HEK293 (cell line): ENCODE results near the gene NOC4L.
A peak's percentile ranks its signal among the peaks of the same experiment; 100 is the strongest.
"Not testable (repeated sequence)": the region's sequence is repeated elsewhere in the genome, so short reads cannot be mapped to it uniquely, and the experiment has no call there.

Experiments used
- CTCF ChIA-PET: fragments of 350-600 bp; formaldehyde crosslinking; extraction: SDS; loops from one replicate; lab custom pipeline; 2021; ENCODE audit warnings: antibody characterized with exemption; lab: Yijun Ruan, JAX
- POLR2A ChIA-PET: fragments of 300-600 bp; formaldehyde crosslinking; extraction: SDS; loops from one replicate; lab custom pipeline; 2020; ENCODE audit warnings: antibody characterized with exemption, inconsistent platforms; lab: Yijun Ruan, JAX
- H3K27ac ChIP-seq: fragments of 200-500 bp; sonication (Bioruptor generic); 2 replicates; pipeline ENCODE4 v1.5.1; 2014; ENCODE audit warnings: low read depth, low read length, control low read depth, inconsistent platforms; ENCODE audit errors: extremely low read depth
- H3K36me3 ChIP-seq, 2 experiments: fragments of 200-500 bp in 1 of 2; sonication (Bioruptor generic) in 1 of 2; 1 replicate in 1 of 2; 2 replicates in 1 of 2; pipeline ENCODE4 v1.5.1; 2014 to 2017; ENCODE audit warnings: inconsistent platforms in 2 of 2, low read length in 2 of 2; ENCODE audit not compliant: control insufficient read depth in 2 of 2, insufficient read depth in 1 of 2
- H3K4me1 ChIP-seq: fragments of 200-500 bp; sonication (Bioruptor generic); 2 replicates; pipeline ENCODE4 v1.5.1; 2014; ENCODE audit warnings: mild to moderate bottlenecking, low read length, inconsistent platforms; ENCODE audit not compliant: control insufficient read depth, insufficient read depth
- H3K4me3 ChIP-seq: 2 replicates; pipeline ENCODE4 v1.5.1; 2011; ENCODE audit warnings: low read depth, mild to moderate bottlenecking, control low read depth, low read length, moderate library complexity
- H3K9me3 ChIP-seq: fragments of 200-500 bp; sonication (Bioruptor generic); 2 replicates; pipeline ENCODE4 v1.5.1; 2014; ENCODE audit warnings: low read depth, low read length, inconsistent platforms; ENCODE audit not compliant: control insufficient read depth, insufficient read depth
- EGR2 ChIP-seq: fragments of 450-650 bp; formaldehyde crosslinking; IDR thresholded peaks from 2 replicates; pipeline ENCODE4 v1.5.1; 2016; ENCODE audit warnings: low read depth, missing biosample characterization, missing genetic modification characterization
- FEZF1 ChIP-seq: fragments of 450-650 bp; formaldehyde crosslinking; IDR thresholded peaks from 2 replicates; pipeline ENCODE4 v1.5.1; 2016; ENCODE audit warnings: missing biosample characterization, missing genetic modification characterization
- GLI4 ChIP-seq: fragments of 450-650 bp; formaldehyde crosslinking; IDR thresholded peaks from 2 replicates; pipeline ENCODE4 v1.5.1; 2016; ENCODE audit warnings: missing biosample characterization, missing genetic modification characterization
- HOXC10 ChIP-seq: sonication (generic); formaldehyde crosslinking; IDR thresholded peaks from 2 replicates; pipeline ENCODE4 v1.8.1; 2023; ENCODE audit warnings: mild to moderate bottlenecking, missing genetic modification reagents
- KLF1 ChIP-seq: fragments of 450-650 bp; formaldehyde crosslinking; IDR thresholded peaks from 2 replicates; pipeline ENCODE4 v1.5.1; 2016; ENCODE audit warnings: missing biosample characterization, missing genetic modification characterization
- OSR2 ChIP-seq: fragments of 450-650 bp; formaldehyde crosslinking; IDR thresholded peaks from 2 replicates; pipeline ENCODE4 v1.5.1; 2016; ENCODE audit warnings: missing biosample characterization, missing genetic modification characterization
- OVOL3 ChIP-seq: fragments of 450-650 bp; formaldehyde crosslinking; IDR thresholded peaks from 2 replicates; pipeline ENCODE4 v1.5.1; 2016; ENCODE audit warnings: missing biosample characterization, missing genetic modification characterization
- SALL2 ChIP-seq: fragments of 450-650 bp; formaldehyde crosslinking; IDR thresholded peaks from 2 replicates; pipeline ENCODE4 v1.5.0; 2017; ENCODE audit warnings: missing biosample characterization, mild to moderate bottlenecking, missing genetic modification characterization, borderline replicate concordance
- SCRT1 ChIP-seq: fragments of 450-650 bp; formaldehyde crosslinking; IDR thresholded peaks from 2 replicates; pipeline ENCODE4 v1.5.1; 2016; ENCODE audit warnings: missing biosample characterization, missing genetic modification characterization, borderline replicate concordance
- SCRT2 ChIP-seq: fragments of 450-650 bp; formaldehyde crosslinking; IDR thresholded peaks from 2 replicates; pipeline ENCODE4 v1.5.1; 2016; ENCODE audit warnings: missing biosample characterization, missing genetic modification characterization
- ZNF10 ChIP-seq: fragments of 450-650 bp; formaldehyde crosslinking; IDR thresholded peaks from 2 replicates; pipeline ENCODE4 v1.5.1; 2017; ENCODE audit warnings: missing biosample characterization, missing genetic modification characterization
- ZNF132 ChIP-seq: fragments of 450-650 bp; formaldehyde crosslinking; IDR thresholded peaks from 2 replicates; pipeline ENCODE4 v1.5.1; 2017; ENCODE audit warnings: missing biosample characterization, missing genetic modification characterization, borderline replicate concordance
- ZNF19 ChIP-seq: fragments of 450-650 bp; formaldehyde crosslinking; IDR thresholded peaks from 2 replicates; pipeline ENCODE4; 2016; ENCODE audit warnings: missing biosample characterization, missing genetic modification characterization, low read depth
- ZNF239 ChIP-seq: fragments of 450-650 bp; formaldehyde crosslinking; IDR thresholded peaks from 2 replicates; pipeline ENCODE4 v1.5.1; 2016; ENCODE audit warnings: missing biosample characterization, missing genetic modification characterization
- ZNF354C ChIP-seq: fragments of 450-650 bp; formaldehyde crosslinking; IDR thresholded peaks from 2 replicates; pipeline ENCODE4 v1.5.1; 2016; ENCODE audit warnings: missing biosample characterization, missing genetic modification characterization, low read depth, borderline replicate concordance
- ZNF416 ChIP-seq: fragments of 450-650 bp; formaldehyde crosslinking; IDR thresholded peaks from 2 replicates; pipeline ENCODE4 v1.5.1; 2016; ENCODE audit warnings: missing biosample characterization, missing genetic modification characterization
- ZNF423 ChIP-seq: fragments of 450-650 bp; formaldehyde crosslinking; IDR thresholded peaks from 2 replicates; pipeline ENCODE4 v1.5.1; 2016; ENCODE audit warnings: missing biosample characterization, missing genetic modification characterization
- ZNF433 ChIP-seq: fragments of 450-650 bp; formaldehyde crosslinking; IDR thresholded peaks from 2 replicates; pipeline ENCODE4 v1.5.1; 2016; ENCODE audit warnings: missing biosample characterization, missing genetic modification characterization, low read depth
- ZNF707 ChIP-seq: fragments of 450-650 bp; formaldehyde crosslinking; IDR thresholded peaks from 2 replicates; pipeline ENCODE4 v1.5.1; 2016; ENCODE audit warnings: missing biosample characterization, missing genetic modification characterization
- ZNF830 ChIP-seq: fragments of 450-650 bp; IDR thresholded peaks from 2 replicates; pipeline ENCODE4 v1.5.0; 2018; ENCODE audit warnings: missing biosample characterization, missing genetic modification characterization, low read depth, mild to moderate bottlenecking, moderate library complexity
- TF ChIP-seq, protein P1 (sequence below): fragments of 450-650 bp; formaldehyde crosslinking; IDR thresholded peaks from 2 replicates; pipeline ENCODE4 v1.5.1; 2016; ENCODE audit warnings: missing biosample characterization, missing genetic modification characterization
- TF ChIP-seq, protein P2 (sequence below): fragments of 450-650 bp; formaldehyde crosslinking; IDR thresholded peaks from 2 replicates; pipeline ENCODE4 v1.5.1; 2017; ENCODE audit warnings: missing biosample characterization, missing genetic modification characterization
- TF ChIP-seq, protein P3 (sequence below): fragments of 450-650 bp; formaldehyde crosslinking; IDR thresholded peaks from 2 replicates; pipeline ENCODE4 v1.5.1; 2016; ENCODE audit warnings: missing biosample characterization, missing genetic modification characterization
- TF ChIP-seq, protein P4 (sequence below): fragments of 450-650 bp; formaldehyde crosslinking; IDR thresholded peaks from 2 replicates; pipeline ENCODE4 v1.5.1; 2016; ENCODE audit warnings: missing biosample characterization, missing genetic modification characterization
- TF ChIP-seq, protein P5 (sequence below): fragments of 450-650 bp; formaldehyde crosslinking; IDR thresholded peaks from 2 replicates; pipeline ENCODE4 v1.5.1; 2016; ENCODE audit warnings: missing biosample characterization, missing genetic modification characterization

The NOC4L gene

DNA sequence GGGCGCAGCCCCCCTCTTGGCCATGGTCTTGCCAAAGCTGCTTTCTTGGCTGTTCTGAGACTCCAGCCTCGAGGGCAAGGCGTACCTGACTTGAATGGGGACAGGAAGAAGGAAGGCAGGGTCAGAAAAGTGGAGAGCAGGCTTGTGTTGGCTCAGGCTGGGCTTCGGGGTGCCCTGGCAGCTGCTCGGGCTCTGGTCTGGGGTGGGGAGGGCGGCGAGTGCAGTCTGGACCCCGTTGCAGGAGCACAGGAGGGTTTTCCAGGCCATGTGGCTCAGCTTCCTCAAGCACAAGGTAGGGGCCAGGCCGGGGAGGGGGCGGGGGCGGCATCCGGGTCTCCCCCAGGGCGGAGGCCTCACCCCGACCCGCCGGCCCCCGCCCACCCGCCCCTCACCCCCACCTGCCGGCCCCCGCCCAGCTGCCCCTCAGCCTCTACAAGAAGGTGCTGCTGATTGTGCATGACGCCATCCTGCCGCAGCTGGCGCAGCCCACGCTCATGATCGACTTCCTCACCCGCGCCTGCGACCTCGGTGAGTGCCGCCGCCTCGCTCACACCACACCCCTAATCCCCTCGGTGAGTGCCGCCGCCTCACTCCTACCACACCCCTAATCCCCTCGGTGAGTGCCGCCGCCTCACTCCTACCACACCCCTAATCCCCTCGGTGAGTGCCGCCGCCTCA, 4.2 kb downstream of the NOC4L start:
- POLR2A ChIA-PET = no interaction called here
- Histone ChIP-seq H3K36me3 (peaks cover 0 to 42% of the 10 kb centered on the region in 2 experiments; a peak in 1 of 3 replicates), H3K4me1 (0 out of 2 replicates have a peak, but pooled peaks cover 3% of the 10 kb centered on the region), H3K27ac (no peak overlapping the region), H3K9me3 (no peaks in the 10 kb centered on the region), H3K4me3 (no peak overlapping the region)
- CTCF ChIA-PET = no interaction called here
- TF ChIP-seq, protein P1, sequence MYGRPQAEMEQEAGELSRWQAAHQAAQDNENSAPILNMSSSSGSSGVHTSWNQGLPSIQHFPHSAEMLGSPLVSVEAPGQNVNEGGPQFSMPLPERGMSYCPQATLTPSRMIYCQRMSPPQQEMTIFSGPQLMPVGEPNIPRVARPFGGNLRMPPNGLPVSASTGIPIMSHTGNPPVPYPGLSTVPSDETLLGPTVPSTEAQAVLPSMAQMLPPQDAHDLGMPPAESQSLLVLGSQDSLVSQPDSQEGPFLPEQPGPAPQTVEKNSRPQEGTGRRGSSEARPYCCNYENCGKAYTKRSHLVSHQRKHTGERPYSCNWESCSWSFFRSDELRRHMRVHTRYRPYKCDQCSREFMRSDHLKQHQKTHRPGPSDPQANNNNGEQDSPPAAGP (tag by site-specific recombination) = no peak
- TF ChIP-seq SCRT2 (tag by site-specific recombination) (no peak), ZNF707 (no peak), HOXC10 (no peak), OVOL3 (tag by site-specific recombination) (no peak), OSR2 (tag by site-specific recombination) (no peak), FEZF1 (tag by site-specific recombination) (no peak), KLF1 (tag by site-specific recombination) (no peak), GLI4 (tag by site-specific recombination) (no peak), ZNF830 (no peak), ZNF19 (tag by site-specific recombination) (no peak), ZNF423 (tag by site-specific recombination) (no peak), ZNF239 (no peak)
- TF ChIP-seq, protein P2, sequence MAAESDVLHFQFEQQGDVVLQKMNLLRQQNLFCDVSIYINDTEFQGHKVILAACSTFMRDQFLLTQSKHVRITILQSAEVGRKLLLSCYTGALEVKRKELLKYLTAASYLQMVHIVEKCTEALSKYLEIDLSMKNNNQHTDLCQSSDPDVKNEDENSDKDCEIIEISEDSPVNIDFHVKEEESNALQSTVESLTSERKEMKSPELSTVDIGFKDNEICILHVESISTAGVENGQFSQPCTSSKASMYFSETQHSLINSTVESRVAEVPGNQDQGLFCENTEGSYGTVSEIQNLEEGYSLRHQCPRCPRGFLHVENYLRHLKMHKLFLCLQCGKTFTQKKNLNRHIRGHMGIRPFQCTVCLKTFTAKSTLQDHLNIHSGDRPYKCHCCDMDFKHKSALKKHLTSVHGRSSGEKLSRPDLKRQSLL (tag by site-specific recombination) = no peak
- TF ChIP-seq, protein P3, sequence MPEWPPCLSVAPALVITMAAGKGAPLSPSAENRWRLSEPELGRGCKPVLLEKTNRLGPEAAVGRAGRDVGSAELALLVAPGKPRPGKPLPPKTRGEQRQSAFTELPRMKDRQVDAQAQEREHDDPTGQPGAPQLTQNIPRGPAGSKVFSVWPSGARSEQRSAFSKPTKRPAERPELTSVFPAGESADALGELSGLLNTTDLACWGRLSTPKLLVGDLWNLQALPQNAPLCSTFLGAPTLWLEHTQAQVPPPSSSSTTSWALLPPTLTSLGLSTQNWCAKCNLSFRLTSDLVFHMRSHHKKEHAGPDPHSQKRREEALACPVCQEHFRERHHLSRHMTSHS (tag by site-specific recombination) = no peak

DNA sequence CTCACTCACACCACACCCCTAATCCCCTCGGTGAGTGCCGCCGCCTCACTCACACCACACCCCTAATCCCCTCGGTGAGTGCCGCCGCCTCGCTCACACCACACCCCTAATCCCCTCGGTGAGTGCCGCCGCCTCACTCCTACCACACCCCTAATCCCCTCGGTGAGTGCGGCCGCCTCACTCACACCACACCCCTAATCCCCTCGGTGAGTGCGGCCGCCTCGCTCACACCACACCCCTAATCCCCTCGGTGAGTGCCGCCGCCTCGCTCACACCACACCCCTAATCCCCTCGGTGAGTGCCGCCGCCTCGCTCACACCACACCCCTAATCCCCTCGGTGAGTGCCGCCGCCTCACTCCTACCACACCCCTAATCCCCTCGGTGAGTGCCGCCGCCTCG, 5.3 kb downstream of the NOC4L start:
- CTCF ChIA-PET, H3K4me1 ChIP-seq, H3K27ac ChIP-seq, H3K4me3 ChIP-seq, H3K9me3 ChIP-seq, POLR2A ChIA-PET: not testable (repeated sequence)
- peaks cover 0 to 42% of the 10 kb centered on the region in 2 experiments; a peak in 1 of 3 replicates for H3K36me3 ChIP-seq

DNA sequence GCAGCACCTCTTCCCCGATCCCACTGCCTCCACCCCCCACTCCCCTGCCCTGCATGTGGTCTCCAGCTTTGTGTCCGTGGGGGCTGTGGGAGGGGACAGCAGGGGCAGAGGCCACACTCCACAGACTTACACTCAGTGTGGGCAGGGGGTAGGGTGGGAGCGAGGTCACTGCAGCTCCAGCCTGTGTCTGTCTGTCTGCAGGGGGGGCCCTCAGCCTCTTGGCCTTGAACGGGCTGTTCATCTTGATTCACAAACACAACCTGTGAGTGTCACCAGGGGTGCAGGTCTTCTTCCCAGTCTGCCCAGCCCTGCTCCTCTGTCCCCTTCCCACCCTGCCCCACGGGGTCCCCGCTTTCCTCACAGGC, 6.5 kb downstream of the NOC4L start:
- ChIA-PET POLR2A (no interaction called here), CTCF (interaction anchor here (0.7 kb wide), 1 partner anchor 9 kb away, joined by 3 read pairs; no protein-coding TSS in a partner anchor)
- no peaks in the 10 kb centered on the region for H3K4me1 ChIP-seq
- H3K36me3 ChIP-seq = peaks cover 1 to 42% of the 10 kb centered on the region in 2 experiments; a peak in 2 of 3 replicates
- H3K4me3 ChIP-seq = no peak overlapping the region
- no peak overlapping the region for H3K27ac ChIP-seq
- H3K9me3 ChIP-seq = no peaks in the 10 kb centered on the region
- TF ChIP-seq ZNF354C (tag by site-specific recombination) = no peak
- TF ChIP-seq, protein P4, sequence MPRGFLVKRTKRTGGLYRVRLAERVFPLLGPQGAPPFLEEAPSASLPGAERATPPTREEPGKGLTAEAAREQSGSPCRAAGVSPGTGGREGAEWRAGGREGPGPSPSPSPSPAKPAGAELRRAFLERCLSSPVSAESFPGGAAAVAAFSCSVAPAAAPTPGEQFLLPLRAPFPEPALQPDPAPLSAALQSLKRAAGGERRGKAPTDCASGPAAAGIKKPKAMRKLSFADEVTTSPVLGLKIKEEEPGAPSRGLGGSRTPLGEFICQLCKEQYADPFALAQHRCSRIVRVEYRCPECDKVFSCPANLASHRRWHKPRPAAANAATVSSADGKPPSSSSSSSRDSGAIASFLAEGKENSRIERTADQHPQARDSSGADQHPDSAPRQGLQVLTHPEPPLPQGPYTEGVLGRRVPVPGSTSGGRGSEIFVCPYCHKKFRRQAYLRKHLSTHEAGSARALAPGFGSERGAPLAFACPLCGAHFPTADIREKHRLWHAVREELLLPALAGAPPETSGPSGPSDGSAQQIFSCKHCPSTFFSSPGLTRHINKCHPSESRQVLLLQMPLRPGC (tag by site-specific recombination) = no peak
- TF ChIP-seq SCRT1 (tag by site-specific recombination) = no peak
- TF ChIP-seq ZNF416 (tag by site-specific recombination) = no peak
- TF ChIP-seq EGR2 (tag by site-specific recombination) = 0 out of 2 replicates have a peak, but pooled peaks have one; percentile 9
- no peak for TF ChIP-seq SALL2
- TF ChIP-seq ZNF433 (tag by site-specific recombination) = no peak
- no peak for TF ChIP-seq ZNF132 (tag by site-specific recombination)
- no peak for TF ChIP-seq ZNF10 (tag by site-specific recombination)
- TF ChIP-seq, protein P5, sequence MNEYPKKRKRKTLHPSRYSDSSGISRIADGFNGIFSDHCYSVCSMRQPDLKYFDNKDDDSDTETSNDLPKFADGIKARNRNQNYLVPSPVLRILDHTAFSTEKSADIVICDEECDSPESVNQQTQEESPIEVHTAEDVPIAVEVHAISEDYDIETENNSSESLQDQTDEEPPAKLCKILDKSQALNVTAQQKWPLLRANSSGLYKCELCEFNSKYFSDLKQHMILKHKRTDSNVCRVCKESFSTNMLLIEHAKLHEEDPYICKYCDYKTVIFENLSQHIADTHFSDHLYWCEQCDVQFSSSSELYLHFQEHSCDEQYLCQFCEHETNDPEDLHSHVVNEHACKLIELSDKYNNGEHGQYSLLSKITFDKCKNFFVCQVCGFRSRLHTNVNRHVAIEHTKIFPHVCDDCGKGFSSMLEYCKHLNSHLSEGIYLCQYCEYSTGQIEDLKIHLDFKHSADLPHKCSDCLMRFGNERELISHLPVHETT (tag by site-specific recombination) = no peak
